Left renal pelvis (tissue), 4 donors: Measurements from ENCODE around the gene RTN4IP1. TPM values are rescaled to one million over a fixed set of nuclear protein-coding genes. Genes with fewer than 3 reads are reported as not detected.
"Not testable (repeated sequence)": the region's sequence is repeated elsewhere in the genome, so short reads cannot be mapped to it uniquely, and the experiment has no call there.

Source experiments
- DNase-seq, 4 donors: peaks; one replicate each; pipeline ENCODE4 v3.0.0-alpha.2; 2013; ENCODE audit warnings: low read depth in 4 of 4, low spot score in 3 of 4
- polyA plus RNA-seq, 4 donors: library from polyadenylated mRNA; unstranded; fragments of 120-200 nt; gene quantifications; one replicate each; pipeline ENCODE4 v1.2.1, GENCODE V29; 2013; ENCODE audit not compliant: insufficient read length in 4 of 4

RTN4IP1 gene
- polyA plus RNA-seq, 4 donors, result 4.9 to 10.4 (median 10.1) TPM

DNA sequence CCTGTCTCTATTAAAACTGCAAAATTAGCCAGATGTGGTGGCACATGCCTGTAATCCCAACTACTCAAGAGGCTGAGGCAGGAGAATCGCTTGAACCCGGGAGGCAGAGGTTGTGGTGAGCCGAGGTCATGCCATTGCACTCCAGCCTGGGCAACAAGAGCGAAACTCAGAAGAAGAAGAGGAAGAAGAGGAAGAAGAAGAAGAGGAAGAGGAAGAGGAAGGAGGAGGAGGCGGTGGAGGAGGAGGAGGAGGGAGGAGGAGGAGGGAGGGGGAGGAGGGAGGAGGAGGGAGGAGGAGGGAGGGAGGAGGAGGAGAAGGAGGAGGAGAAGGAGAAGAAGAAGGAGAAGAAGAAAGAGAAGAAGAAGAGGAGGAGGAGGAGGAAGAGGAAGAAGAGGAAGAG lies 40.4 kb downstream of the RTN4IP1 start:
- not testable (repeated sequence) for DNase-seq

- DNase-seq, result no peak
Observed at GRCh38 chr6:106586815-106587415, 42.4 kb downstream of the RTN4IP1 start.

DNA sequence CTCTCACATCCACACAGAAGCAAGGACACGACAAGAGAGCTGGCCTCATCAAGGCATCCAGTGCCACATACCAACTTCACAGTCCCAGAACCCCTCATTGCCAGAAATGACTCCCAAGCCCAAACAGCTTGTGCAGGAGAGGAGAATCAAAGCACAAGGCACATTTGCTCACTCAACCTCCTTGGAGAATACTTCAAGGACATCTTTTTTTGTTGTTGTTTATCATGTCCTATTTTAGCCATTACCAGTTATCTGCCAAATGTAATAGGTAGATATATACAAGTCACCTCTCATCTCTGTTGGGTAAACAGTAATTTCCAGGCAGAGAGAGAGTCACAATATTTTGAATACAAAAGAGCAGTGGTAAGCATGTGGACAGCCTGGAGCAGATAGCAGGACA lies 47.8 kb downstream of the RTN4IP1 start:
- DNase-seq, result no peak

DNA sequence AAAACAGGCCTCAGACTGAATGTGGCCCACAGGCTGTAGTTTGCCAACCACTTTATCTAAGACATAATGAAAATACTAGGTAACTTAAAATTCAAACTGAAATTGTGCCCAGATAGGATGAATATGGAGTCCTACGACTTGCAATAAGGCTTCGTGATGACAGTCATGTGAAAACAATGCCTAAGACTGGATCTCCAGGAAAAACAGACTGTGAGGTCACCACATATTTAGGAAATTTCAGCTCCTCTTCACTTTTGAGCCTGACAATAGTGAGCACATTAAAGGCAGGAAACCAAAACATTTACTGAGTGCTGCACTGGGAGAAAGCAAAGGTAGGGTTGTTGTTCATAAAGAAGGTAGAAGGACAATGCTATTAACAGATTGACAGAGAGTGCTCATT lies 50.0 kb downstream of the RTN4IP1 start:
- DNase-seq, result no peak

DNA sequence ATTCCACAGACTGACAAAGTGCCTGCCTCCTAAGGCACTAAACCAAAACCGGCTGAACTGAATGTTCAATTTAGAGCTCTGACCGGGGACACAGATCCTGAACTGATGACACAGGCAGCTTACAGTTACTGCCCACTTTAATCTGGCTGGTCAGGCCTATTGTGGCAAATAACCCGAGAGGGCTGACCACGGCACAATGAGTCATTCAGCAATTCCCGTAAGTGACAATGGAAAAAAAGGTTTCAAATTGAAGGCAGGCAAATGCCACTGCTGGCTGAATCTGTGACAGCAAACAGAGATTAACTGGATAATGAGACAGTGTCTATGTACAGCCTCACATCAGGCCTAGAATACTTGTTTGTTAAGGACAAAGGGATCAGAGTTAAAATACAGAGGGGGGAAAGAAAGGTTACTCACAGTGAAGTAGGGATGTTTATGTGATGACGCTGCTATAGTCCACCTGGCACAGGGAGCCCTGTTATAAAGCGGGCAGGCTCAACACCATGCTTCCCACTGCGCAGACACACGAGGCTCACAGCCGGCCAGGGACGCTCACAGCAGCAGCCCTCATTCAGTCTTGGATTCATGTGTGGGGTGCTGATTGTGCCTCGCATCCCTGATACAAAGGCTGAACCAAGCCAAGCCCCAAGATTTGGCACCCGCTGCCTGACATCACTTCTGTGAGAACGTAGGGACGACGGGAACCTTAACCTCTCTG lies 54.4 kb downstream of the RTN4IP1 start:
- DNase-seq, result no peak

DNA sequence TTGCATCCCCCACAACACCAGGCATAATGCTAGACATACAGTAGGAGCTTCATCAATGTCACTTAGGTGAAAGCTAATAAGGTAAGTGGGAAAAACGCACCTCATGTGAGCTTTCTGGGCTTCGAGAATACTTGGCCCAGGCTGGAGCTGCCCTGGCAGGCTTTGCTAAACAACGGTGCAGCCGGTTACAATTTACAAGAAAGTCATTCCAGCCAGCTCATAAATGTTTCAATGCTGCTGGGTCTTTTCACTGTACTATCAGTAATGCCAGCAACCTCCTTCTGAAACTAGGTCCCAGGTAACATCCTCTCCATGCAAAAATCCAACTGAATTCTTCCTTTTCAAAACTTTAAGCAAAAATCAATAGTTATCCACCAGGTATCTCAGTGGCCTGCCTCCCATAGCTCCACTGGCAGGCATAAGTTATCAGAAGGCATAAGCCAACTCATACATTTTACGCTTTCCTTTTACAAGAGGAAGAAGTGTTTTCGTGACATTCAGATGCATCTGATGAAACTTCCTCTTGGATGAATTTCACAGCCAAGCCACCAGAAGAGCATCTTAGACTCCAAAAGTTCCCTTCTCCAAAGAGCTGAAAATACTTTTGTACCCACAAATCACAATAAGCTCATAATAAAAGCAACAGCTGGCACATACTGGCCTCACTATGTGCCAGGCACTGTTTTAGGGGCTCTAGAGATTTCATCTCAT lies 56.3 kb downstream of the RTN4IP1 start:
- no peak for DNase-seq

- DNase-seq, result no peak
Observed at GRCh38 chr6:106572436-106572835, 56.9 kb downstream of the RTN4IP1 start.

GRCh38 chr6:106569428-106569827 lies 59.9 kb downstream of the RTN4IP1 start:
- DNase-seq, result no peak

- DNase-seq, result no peak
Observed at GRCh38 chr6:106568530-106568929, 60.8 kb downstream of the RTN4IP1 start.

DNA sequence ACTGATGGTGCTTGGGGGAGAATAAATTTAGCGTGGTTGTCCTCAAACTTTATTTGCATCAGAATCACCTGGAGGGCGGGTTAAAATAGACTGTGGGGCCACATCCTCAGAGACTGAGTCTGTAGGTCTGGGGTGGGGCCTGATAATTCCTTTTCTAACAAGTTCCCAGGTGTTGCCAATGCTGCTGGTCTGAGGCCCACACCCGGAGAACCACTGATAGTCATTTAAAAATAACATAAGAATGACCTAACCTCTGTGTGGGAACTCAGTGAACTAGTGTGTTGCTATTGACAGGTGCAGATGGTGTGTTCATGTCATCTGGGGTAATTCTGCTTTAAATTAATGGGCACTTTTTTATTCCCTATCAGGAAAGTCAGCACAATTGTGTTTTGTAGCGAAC lies 64.8 kb downstream of the RTN4IP1 start:
- DNase-seq, result no peak

DNA sequence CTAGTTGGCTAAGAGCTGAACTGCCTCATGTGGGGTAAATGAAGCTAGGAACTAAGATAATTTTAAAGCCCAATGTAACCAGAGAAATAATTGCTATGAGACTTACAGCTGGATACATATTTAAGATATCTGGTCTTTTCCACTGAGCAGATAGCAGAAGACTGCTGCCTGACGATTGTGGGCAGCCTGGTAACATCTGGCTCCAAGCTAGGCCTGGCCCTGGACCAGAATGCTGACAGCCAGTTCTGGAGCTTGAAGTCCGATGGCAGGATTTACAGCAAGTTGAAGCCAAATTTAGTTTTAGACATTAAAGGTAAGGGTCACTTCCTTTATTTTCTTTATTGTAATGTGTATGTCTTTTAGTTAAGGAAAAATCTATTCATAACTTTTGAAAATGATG lies 65.7 kb downstream of the RTN4IP1 start:
- DNase-seq, result no peak

DNA sequence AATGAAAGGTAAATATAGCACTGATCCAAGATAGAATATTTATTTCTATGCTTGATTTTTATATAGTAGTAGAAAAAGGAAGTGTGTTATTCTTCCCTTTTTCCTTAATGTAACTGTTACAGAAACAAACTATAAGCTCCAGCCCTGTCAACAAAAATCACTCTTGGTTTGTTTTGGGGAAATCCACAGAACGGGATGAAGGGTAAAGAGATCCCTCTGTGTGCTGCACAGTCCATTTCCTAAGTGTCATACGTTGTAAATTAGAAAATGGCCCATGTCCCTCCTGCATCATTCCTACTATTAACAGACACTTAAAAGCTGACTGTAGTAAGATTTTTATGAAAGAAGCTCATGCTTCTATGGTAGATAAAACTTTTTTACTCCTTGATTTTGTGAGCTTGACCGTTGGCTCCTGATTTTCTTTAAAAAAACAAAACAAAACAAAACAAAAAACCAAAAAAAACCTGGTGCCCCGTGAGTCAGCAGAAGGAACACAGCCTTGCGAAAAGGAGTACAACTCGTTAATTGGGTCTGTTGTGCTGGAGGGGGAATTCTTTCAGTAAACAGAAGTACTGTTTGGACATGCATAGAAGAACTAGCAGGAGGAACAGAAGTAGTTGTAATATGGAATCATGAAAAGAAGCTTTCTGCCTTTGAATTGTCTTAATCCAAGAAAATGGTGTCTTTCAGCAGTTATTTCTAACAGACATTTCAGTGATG lies 67.5 kb downstream of the RTN4IP1 start:
- DNase-seq, result no peak

DNA sequence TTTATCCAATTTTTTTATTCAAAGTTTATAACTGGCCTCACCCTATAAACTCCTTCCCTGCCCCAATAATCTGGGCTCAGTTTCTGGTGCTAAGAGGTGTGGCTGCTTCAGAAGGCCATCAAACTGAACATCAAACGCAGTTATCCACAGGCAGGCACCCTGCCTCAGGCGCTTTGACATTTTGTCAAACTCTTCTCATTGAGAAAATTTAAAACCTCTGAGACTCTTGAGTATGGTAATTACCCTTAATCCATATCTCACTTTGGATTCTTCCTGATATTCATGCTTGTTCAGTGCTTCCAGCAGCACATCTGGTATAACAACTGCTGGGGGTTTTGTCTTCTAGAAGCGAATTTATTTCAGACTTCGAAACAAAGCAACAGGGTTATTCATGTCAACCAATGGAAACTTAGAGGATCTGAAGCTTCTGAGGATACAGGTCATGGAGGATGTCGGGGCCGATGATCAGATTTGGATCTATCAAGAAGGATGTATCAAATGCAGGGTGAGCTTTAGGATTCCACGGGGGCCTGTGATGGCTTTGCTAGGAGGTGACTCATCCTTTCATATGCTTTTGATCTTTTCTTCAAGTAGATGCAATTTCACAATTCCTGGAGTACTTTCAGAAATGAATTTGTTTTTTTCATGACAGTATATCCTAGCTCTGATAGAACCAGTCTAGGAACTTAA lies 68.2 kb downstream of the RTN4IP1 start:
- DNase-seq, result no peak

GRCh38 chr6:106559659-106560058 lies 69.6 kb downstream of the RTN4IP1 start:
- DNase-seq, result not testable (repeated sequence)

DNA sequence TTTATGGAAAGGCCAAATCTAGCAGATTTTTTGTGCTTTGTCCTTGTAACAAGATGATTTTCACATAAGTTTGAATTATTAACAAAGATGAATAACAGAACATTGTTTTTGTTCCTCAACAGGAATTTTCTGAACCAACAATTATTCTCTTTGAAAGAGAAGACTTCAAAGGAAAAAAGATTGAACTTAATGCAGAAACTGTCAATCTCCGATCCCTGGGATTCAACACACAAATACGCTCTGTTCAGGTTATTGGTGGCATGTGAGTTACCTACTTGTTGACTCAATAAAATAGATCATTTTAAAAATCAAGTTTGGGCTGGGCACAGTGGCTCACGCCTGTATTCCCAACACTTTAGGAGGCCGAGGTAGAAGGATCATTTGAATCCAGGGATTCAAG lies 70.9 kb downstream of the RTN4IP1 start:
- no peak for DNase-seq

- no peak for DNase-seq
Observed at GRCh38 chr6:106557837-106558236, 71.5 kb downstream of the RTN4IP1 start.

DNA sequence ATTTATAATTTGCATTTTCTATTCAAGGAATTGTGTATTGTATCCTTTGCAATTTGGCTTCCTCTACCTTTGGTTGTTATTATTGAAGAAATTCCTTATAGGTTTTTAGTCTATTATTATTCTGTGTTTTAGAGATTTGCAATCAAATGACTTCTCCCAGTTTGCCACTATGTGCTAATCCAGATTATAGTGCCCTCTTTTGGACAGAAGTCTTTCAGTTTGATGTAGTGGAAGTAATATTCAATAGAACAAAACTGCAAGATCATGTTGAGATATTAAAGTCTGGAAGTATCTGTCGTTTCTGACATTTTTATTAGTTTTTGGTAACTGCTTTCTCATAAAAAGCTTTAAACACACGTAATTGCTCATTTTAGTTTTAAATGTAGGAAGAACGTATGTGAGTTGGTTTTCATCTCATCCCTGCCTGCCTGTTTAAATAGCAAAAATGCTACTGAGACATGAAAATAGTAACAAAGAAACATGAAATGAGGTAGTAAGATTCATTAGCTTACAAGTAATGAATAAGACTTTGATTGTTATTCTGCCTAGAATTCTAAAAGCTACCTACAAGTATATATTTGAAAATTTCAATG lies 72.8 kb downstream of the RTN4IP1 start:
- no peak for DNase-seq

GRCh38 chr6:106555767-106556166 lies 73.5 kb downstream of the RTN4IP1 start:
- DNase-seq, result no peak

- DNase-seq, result no peak
Observed at GRCh38 chr6:106553440-106553839, 75.9 kb downstream of the RTN4IP1 start.

DNA sequence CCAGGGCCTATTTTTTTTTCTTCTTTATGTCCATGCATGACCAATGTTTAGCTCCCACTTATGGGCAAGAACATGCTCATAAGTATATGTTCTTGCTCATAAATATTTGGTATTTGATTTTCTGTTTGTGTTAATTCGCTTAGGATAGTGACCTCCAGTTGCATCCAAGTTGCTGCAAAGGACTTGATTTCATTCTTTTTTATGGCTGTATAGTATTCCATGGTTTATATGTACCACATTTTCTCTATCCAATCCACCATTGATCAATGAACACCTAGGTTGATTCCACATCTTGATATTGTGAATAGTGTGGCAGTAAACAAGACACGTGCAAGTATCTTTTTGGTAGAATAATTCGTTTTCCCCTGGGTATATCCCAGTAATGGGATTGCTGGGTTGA lies 78.1 kb downstream of the RTN4IP1 start:
- no peak for DNase-seq
